B cell (primary cell): ENCODE data around the gene CRTAC1. TPM values are rescaled to one million over a fixed set of nuclear protein-coding genes. Genes with fewer than 3 reads are reported as not detected.

Experiments
- ATAC-seq: fragments of 200-7000 bp; cut with Tn5 transposase; one replicate; pipeline ENCODE4 v1.10.0; 2021; ENCODE audit warnings: low read depth, mild to moderate bottlenecking, moderate number of reproducible peaks, moderate library complexity
- CTCF ChIA-PET: fragments of 350-600 bp; sonication (Branson Sonifier 250); formaldehyde crosslinking; loops from one replicate; lab custom pipeline; 2021; ENCODE audit warnings: antibody characterized with exemption, inconsistent platforms; lab: Charles Lee
- POLR2A ChIA-PET: fragments of 350-600 bp; sonication (Branson Sonifier 250); formaldehyde crosslinking; loops from one replicate; lab custom pipeline; 2021; ENCODE audit warnings: antibody characterized with exemption; lab: Charles Lee
- DNase-seq: peaks from one replicate; pipeline ENCODE4 v3.0.0; 2013
- H2AFZ ChIP-seq: 2 replicates; pipeline ENCODE4 v1.6.1; 2012; ENCODE audit warnings: mild to moderate bottlenecking, low read depth, low read length; ENCODE audit not compliant: insufficient read depth, poor library complexity, severe bottlenecking
- H3K27ac ChIP-seq, 2 donors: 1 replicate in 1 of 2; 2 replicates in 1 of 2; pipeline ENCODE4 v1.5.1; 2012 to 2013; ENCODE audit warnings: low read length in 2 of 2, mild to moderate bottlenecking in 2 of 2, moderate library complexity in 1 of 2
- H3K27me3 ChIP-seq, 4 experiments: fragments of 200-600 bp in 1 of 4; sonication (generic) in 1 of 4; replicated peaks in 1 of 4; 1 replicate in 2 of 4; 2 replicates in 2 of 4; pipeline versions ENCODE4 v1.6.1 to v1.7.0; 2013 to 2016; ENCODE audit warnings: low read length in 3 of 4, mild to moderate bottlenecking in 2 of 4, mixed read lengths in 1 of 4, moderate library complexity in 1 of 4; ENCODE audit not compliant: insufficient read depth in 4 of 4, control insufficient read depth in 3 of 4; ENCODE audit errors: control extremely low read depth in 1 of 4
- H3K36me3 ChIP-seq, 2 experiments: replicated peaks in 1 of 2; 1 replicate in 1 of 2; 2 replicates in 1 of 2; pipeline versions ENCODE4 v1.6.1 to v1.7.1; 2013; ENCODE audit warnings: low read length in 1 of 2; ENCODE audit not compliant: insufficient read depth in 2 of 2, control insufficient read depth in 1 of 2; ENCODE audit errors: control extremely low read depth in 1 of 2, extremely low read depth in 1 of 2
- H3K4me1 ChIP-seq, 2 donors: fragments of 200-600 bp in 1 of 2; sonication (generic) in 1 of 2; 1 replicate in 1 of 2; 2 replicates in 1 of 2; pipeline versions ENCODE4 v1.5.1 to v1.6.1; 2013 to 2017; ENCODE audit warnings: low read length in 2 of 2; ENCODE audit not compliant: control insufficient read depth in 2 of 2, insufficient read depth in 2 of 2
- H3K4me2 ChIP-seq: replicated peaks from 2 replicates; pipeline ENCODE3; 2012; ENCODE audit warnings: mild to moderate bottlenecking, low read depth, low read length; ENCODE audit not compliant: poor library complexity, severe bottlenecking
- H3K4me3 ChIP-seq, 5 experiments: fragments of 200-600 bp in 1 of 5; sonication (generic) in 1 of 5; 1 replicate in 3 of 5; 2 replicates in 2 of 5; pipeline versions ENCODE4 v1.5.1 to v1.7.0; 2011 to 2016; ENCODE audit warnings: low read length in 4 of 5, mild to moderate bottlenecking in 4 of 5, low read depth in 2 of 5, control low read depth in 1 of 5, moderate library complexity in 1 of 5; ENCODE audit not compliant: insufficient read depth in 1 of 5; ENCODE audit errors: control extremely low read depth in 1 of 5, extremely low read depth in 1 of 5
- H3K79me2 ChIP-seq: fragments of 200-600 bp; sonication (generic); one replicate; pipeline ENCODE4 v1.6.0; 2016; ENCODE audit warnings: low read length; ENCODE audit not compliant: control insufficient read depth, insufficient read depth
- H3K9ac ChIP-seq: fragments of 200-600 bp; sonication (generic); 2 replicates; pipeline ENCODE4 v1.6.1; 2017; ENCODE audit warnings: mild to moderate bottlenecking, low read length, moderate library complexity
- H3K9me3 ChIP-seq, 3 donors: one replicate each; pipeline versions ENCODE4 v1.6.1 to v1.7.1; 2013; ENCODE audit warnings: low read length in 2 of 3; ENCODE audit not compliant: control insufficient read depth in 2 of 3, insufficient read depth in 1 of 3; ENCODE audit errors: control extremely low read depth in 1 of 3
- H4K20me1 ChIP-seq: 2 replicates; pipeline ENCODE4 v1.6.0; 2012; ENCODE audit warnings: mild to moderate bottlenecking, low read length; ENCODE audit not compliant: insufficient read depth, control insufficient read depth, poor library complexity, severe bottlenecking
- H3K27ac Mint-ChIP-seq: one replicate; pipeline ENCODE4 v1.8.0; 2021; ENCODE audit warnings: mixed read lengths
- H3K27me3 Mint-ChIP-seq: one replicate; pipeline ENCODE4 v1.8.0; 2021; ENCODE audit warnings: mixed read lengths
- H3K4me1 Mint-ChIP-seq: one replicate; pipeline ENCODE4 v1.8.0; 2021; ENCODE audit warnings: mixed read lengths
- H3K4me3 Mint-ChIP-seq: one replicate; pipeline ENCODE4 v1.8.0; 2021; ENCODE audit warnings: mixed read lengths
- H3K9me3 Mint-ChIP-seq: one replicate; pipeline ENCODE4 v1.8.0; 2022; ENCODE audit warnings: mixed read lengths; ENCODE audit not compliant: insufficient read depth
- CTCF ChIP-seq: fragments of 200-600 bp; IDR thresholded peaks from one replicate; pipeline ENCODE4 v1.8.0; 2022; ENCODE audit warnings: antibody characterized with exemption, mild to moderate bottlenecking
- EZH2 ChIP-seq: IDR thresholded peaks from 2 replicates; pipeline ENCODE4 v1.6.1; 2012; ENCODE audit warnings: borderline replicate concordance, low read depth, mild to moderate bottlenecking, moderate library complexity, low read length; ENCODE audit not compliant: insufficient read depth, poor library complexity, severe bottlenecking
- WGBS: methylation state at CpG from one replicate; pipeline ENCODE4 v1.1.5; 2013; ENCODE audit warnings: missing lambda C conversion rate; ENCODE audit not compliant: insufficient coverage; 5-methylcytosine and 5-hydroxymethylcytosine counted together
- intact Hi-C: fragments of 100-400 bp; cut with micrococcal nuclease; formaldehyde crosslinking; loops from one replicate; pipeline ENCODE4 v1.10.0; 2022
- polyA plus RNA-seq: library from polyadenylated mRNA; depleted of rRNA; stranded (reverse); fragments of >200 nt; gene quantifications from 2 replicates; pipeline ENCODE4 v1.2.3, GENCODE V29; 2012
- total RNA-seq, 2 donors: library from RNA; stranded (reverse); fragments of 120-200 nt in 1 of 2; gene quantifications; 1 replicate in 1 of 2; 2 replicates in 1 of 2; pipeline versions ENCODE4 v1.2.3 to v1.2.4, GENCODE V29; 2013 to 2022

Gene CRTAC1
- total and polyA plus RNA-seq, 2 donors (not counting 1 experiment from before 2014, with no cell fraction given): not detected

- H4K20me1 ChIP-seq: no peaks in the 10 kb centered on the region
- Mint-ChIP-seq H3K4me1 (no peaks in the 10 kb centered on the region), H3K9me3 (no peaks in the 10 kb centered on the region), H3K4me3 (no peak overlapping the region), H3K27me3 (peaks cover 27% of the 10 kb centered on the region), H3K27ac (no peak overlapping the region)
- H3K4me2 ChIP-seq: no peak overlapping the region
- no peaks in the 10 kb centered on the region for H3K27me3 ChIP-seq
- H3K27ac ChIP-seq: no peak overlapping the region
- no peaks in the 10 kb centered on the region for H3K36me3 ChIP-seq
- TF ChIP-seq EZH2 (no peak), CTCF (no peak)
- no peak for DNase-seq
- no peaks in the 10 kb centered on the region for H3K4me1 ChIP-seq
- peaks cover 0 to 7% (median 0%) of the 10 kb centered on the region in 3 donors for H3K9me3 ChIP-seq
- no peak for ATAC-seq
- no peak overlapping the region for H3K4me3 ChIP-seq
- H3K9ac ChIP-seq: no peak overlapping the region
- H2AFZ ChIP-seq: no peak overlapping the region
- no peaks in the 10 kb centered on the region for H3K79me2 ChIP-seq
- intact Hi-C loops: no loop called here
- POLR2A ChIA-PET: no interaction called here
- 100% methylated on average over 1 of the region's 2 CpGs for WGBS
- CTCF ChIA-PET: no interaction called here
Measured at GRCh38 chr10:97892506-97892905, 137.9 kb downstream of the CRTAC1 start.

GRCh38 chr10:97891497-97892167 lies 138.8 kb downstream of the CRTAC1 start:
- Histone ChIP-seq H3K36me3 (no peaks in the 10 kb centered on the region), H3K4me1 (no peaks in the 10 kb centered on the region), H3K9me3 (peaks cover 0 to 7% (median 0%) of the 10 kb centered on the region in 3 donors), H2AFZ (no peak overlapping the region), H3K4me2 (no peak overlapping the region), H3K9ac (no peak overlapping the region), H3K27ac (no peak overlapping the region), H3K4me3 (no peak overlapping the region), H3K79me2 (no peaks in the 10 kb centered on the region), H4K20me1 (no peaks in the 10 kb centered on the region), H3K27me3 (no peaks in the 10 kb centered on the region)
- DNase-seq (no peak), ATAC-seq (no peak)
- Mint-ChIP-seq H3K4me1 (no peaks in the 10 kb centered on the region), H3K27ac (no peak overlapping the region), H3K27me3 (peaks cover 27% of the 10 kb centered on the region), H3K9me3 (no peaks in the 10 kb centered on the region), H3K4me3 (no peak overlapping the region)
- intact Hi-C loops: no loop called here
- CTCF ChIA-PET: no interaction called here
- POLR2A ChIA-PET: no interaction called here
- 95% methylated on average over 17 of the region's 17 CpGs for WGBS
- TF ChIP-seq EZH2 (no peak), CTCF (no peak)
